Neural crest cell (in vitro differentiated cells): ENCODE results near the gene DGKD. TPM values are rescaled to one million over a fixed set of nuclear protein-coding genes. Genes with fewer than 3 reads are reported as not detected.

Experiments used
- DNase-seq: peaks from one replicate; pipeline ENCODE4 v3.0.0; 2021; ENCODE audit warnings: low read depth, mixed read lengths, low spot score
- H3K27ac Mint-ChIP-seq: one replicate; pipeline ENCODE4 v1.8.0; 2021; ENCODE audit warnings: mild to moderate bottlenecking, mixed read lengths; ENCODE audit not compliant: unreplicated experiment
- H3K27me3 Mint-ChIP-seq: 2 replicates; pipeline ENCODE4 v1.8.0; 2021; ENCODE audit warnings: low read depth, mild to moderate bottlenecking, mixed read lengths
- H3K36me3 Mint-ChIP-seq: 2 replicates; pipeline ENCODE4 v1.8.0; 2021; ENCODE audit warnings: low read depth, mild to moderate bottlenecking, mixed read lengths
- H3K4me1 Mint-ChIP-seq: 2 replicates; pipeline ENCODE4 v1.8.0; 2021; ENCODE audit warnings: mixed read lengths
- H3K4me3 Mint-ChIP-seq: one replicate; pipeline ENCODE4 v1.8.0; 2021; ENCODE audit warnings: mild to moderate bottlenecking, mixed read lengths
- H3K9me3 Mint-ChIP-seq: 2 replicates; pipeline ENCODE4 v1.8.0; 2021; ENCODE audit warnings: mixed read lengths
- CTCF ChIP-seq: fragments of 200-600 bp; sonication (generic); conservative IDR thresholded peaks from 2 replicates; pipeline ENCODE4 v1.5.0; 2021; ENCODE audit warnings: antibody characterized with exemption, mild to moderate bottlenecking
- total RNA-seq: library from RNA; stranded (reverse); gene quantifications from 2 replicates; pipeline ENCODE4 v1.2.1, GENCODE V29; 2021

The DGKD gene
- total RNA-seq, 1 donor from 2014 or later = 48.7 TPM

- peak; percentile 52 for TF ChIP-seq CTCF
- H3K36me3 Mint-ChIP-seq = peaks cover 8% of the 10 kb centered on the region
- H3K27me3 Mint-ChIP-seq = no peaks in the 10 kb centered on the region
- H3K27ac Mint-ChIP-seq = no peak overlapping the region
- H3K4me3 Mint-ChIP-seq = no peak overlapping the region
- H3K9me3 Mint-ChIP-seq = no peaks in the 10 kb centered on the region
- no peaks in the 10 kb centered on the region for H3K4me1 Mint-ChIP-seq
- DNase-seq = no peak
Measured at GRCh38 chr2:233404222-233404621, 49.9 kb downstream of the DGKD start.

- no peak for TF ChIP-seq CTCF
- H3K27me3 Mint-ChIP-seq = no peaks in the 10 kb centered on the region
- H3K9me3 Mint-ChIP-seq = peaks cover 5% of the 10 kb centered on the region
- no peak for DNase-seq
- no peak overlapping the region for H3K27ac Mint-ChIP-seq
- H3K4me1 Mint-ChIP-seq = no peaks in the 10 kb centered on the region
- H3K36me3 Mint-ChIP-seq = peaks cover 23% of the 10 kb centered on the region
- H3K4me3 Mint-ChIP-seq = no peak overlapping the region
Measured at GRCh38 chr2:233406865-233407264, 52.6 kb downstream of the DGKD start.

- H3K4me3 Mint-ChIP-seq = no peak overlapping the region
- no peak overlapping the region for H3K27ac Mint-ChIP-seq
- H3K36me3 Mint-ChIP-seq = peaks cover 24% of the 10 kb centered on the region
- TF ChIP-seq CTCF = no peak
- peaks cover 5% of the 10 kb centered on the region for H3K9me3 Mint-ChIP-seq
- no peaks in the 10 kb centered on the region for H3K27me3 Mint-ChIP-seq
- DNase-seq = no peak
- H3K4me1 Mint-ChIP-seq = no peaks in the 10 kb centered on the region
Measured at GRCh38 chr2:233407771-233408181, 53.5 kb downstream of the DGKD start.

- no peaks in the 10 kb centered on the region for H3K4me1 Mint-ChIP-seq
- peaks cover 28% of the 10 kb centered on the region for H3K36me3 Mint-ChIP-seq
- DNase-seq = no peak
- H3K9me3 Mint-ChIP-seq = peaks cover 5% of the 10 kb centered on the region
- no peaks in the 10 kb centered on the region for H3K27me3 Mint-ChIP-seq
- no peak overlapping the region for H3K4me3 Mint-ChIP-seq
- H3K27ac Mint-ChIP-seq = no peak overlapping the region
- no peak for TF ChIP-seq CTCF
Measured at GRCh38 chr2:233408366-233409285, 54.3 kb downstream of the DGKD start.

- Mint-ChIP-seq H3K27me3 (no peaks in the 10 kb centered on the region), H3K9me3 (peaks cover 5% of the 10 kb centered on the region), H3K27ac (no peak overlapping the region), H3K4me1 (no peaks in the 10 kb centered on the region), H3K4me3 (no peak overlapping the region), H3K36me3 (peaks cover 27% of the 10 kb centered on the region)
- TF ChIP-seq CTCF = no peak
- no peak for DNase-seq
Measured at GRCh38 chr2:233409286-233409991, 55.1 kb downstream of the DGKD start.
